DND-41 (cell line): ENCODE measurements around the gene PPM1N.

Experiments
- CTCF ChIP-seq: IDR thresholded peaks from 2 replicates; pipeline ENCODE4 v1.5.1; 2012; ENCODE audit warnings: borderline replicate concordance, low read length, moderate library complexity, mild to moderate bottlenecking; ENCODE audit not compliant: poor library complexity, severe bottlenecking; ENCODE audit errors: extremely low read depth
- EZH2 ChIP-seq: IDR thresholded peaks from 3 replicates; pipeline ENCODE4 v1.6.1; 2012; ENCODE audit warnings: borderline replicate concordance, low read depth, mild to moderate bottlenecking, moderate library complexity, low read length, inconsistent platforms; ENCODE audit not compliant: severe bottlenecking

- no peak for TF ChIP-seq CTCF
- no peak for TF ChIP-seq EZH2
These were observed 19.0 kb downstream of the PPM1N start for GRCh38 chr19:45517238-45517637.
